HG03565 (cell line): ENCODE results near the gene MIEF2.
"Not testable (repeated sequence)": the region's sequence is repeated elsewhere in the genome, so short reads cannot be mapped to it uniquely, and the experiment has no call there.

Experiments used
- ATAC-seq: cut with Tn5 transposase; IDR thresholded peaks from one replicate; pipeline ENCODE4 v1.9.1; 2021; ENCODE audit warnings: mild to moderate bottlenecking, moderate library complexity; ENCODE audit not compliant: unreplicated experiment

MIEF2 gene

GRCh38 chr17:18260332-18261145, at the start of gene MIEF2:
TSS of gene MIEF2 (plus strand) at chr17:18260662. CDS start at chr17:18262721, 2,059 bp downstream.
- ATAC-seq, result peak; percentile 74

GRCh38 chr17:18213666-18214270, 46.7 kb upstream of the MIEF2 start:
- ATAC-seq, result no peak

GRCh38 chr17:18216906-18217305, 43.6 kb upstream of the MIEF2 start:
- not testable (repeated sequence) for ATAC-seq

- ATAC-seq, result no peak
Observed at GRCh38 chr17:18217412-18218015, 42.9 kb upstream of the MIEF2 start.

- no peak for ATAC-seq
Observed at GRCh38 chr17:18218756-18219415, 41.6 kb upstream of the MIEF2 start.

- ATAC-seq, result no peak
Observed at GRCh38 chr17:18224053-18224386, 36.4 kb upstream of the MIEF2 start.

GRCh38 chr17:18224387-18225120, 35.9 kb upstream of the MIEF2 start:
- ATAC-seq, result no peak

- peak; percentile 82 for ATAC-seq
Observed at GRCh38 chr17:18225121-18225641, 35.3 kb upstream of the MIEF2 start, which contains the start of gene LLGL1. TSS of gene LLGL1 (plus strand) at chr17:18225635. CDS start at chr17:18225683, 48 bp downstream.

GRCh38 chr17:18225642-18226283, 34.7 kb upstream of the MIEF2 start:
- no peak for ATAC-seq

GRCh38 chr17:18226284-18226945, 34.0 kb upstream of the MIEF2 start:
- ATAC-seq, result no peak

GRCh38 chr17:18227635-18228034, 32.8 kb upstream of the MIEF2 start:
- no peak for ATAC-seq

GRCh38 chr17:18228176-18228682, 32.2 kb upstream of the MIEF2 start:
- no peak for ATAC-seq

GRCh38 chr17:18229254-18229653, 31.2 kb upstream of the MIEF2 start:
- no peak for ATAC-seq

GRCh38 chr17:18229771-18230170, 30.7 kb upstream of the MIEF2 start:
- no peak for ATAC-seq

- ATAC-seq, result no peak
Observed at GRCh38 chr17:18230288-18231141, 29.9 kb upstream of the MIEF2 start.

GRCh38 chr17:18231164-18231563, 29.3 kb upstream of the MIEF2 start:
- ATAC-seq, result no peak

- no peak for ATAC-seq
Observed at GRCh38 chr17:18233803-18234518, 26.5 kb upstream of the MIEF2 start.
